Measurements from ENCODE around the gene HEBP2.
A peak's percentile ranks its signal among the peaks of the same experiment; 100 is the strongest.

Gene HEBP2

DNA sequence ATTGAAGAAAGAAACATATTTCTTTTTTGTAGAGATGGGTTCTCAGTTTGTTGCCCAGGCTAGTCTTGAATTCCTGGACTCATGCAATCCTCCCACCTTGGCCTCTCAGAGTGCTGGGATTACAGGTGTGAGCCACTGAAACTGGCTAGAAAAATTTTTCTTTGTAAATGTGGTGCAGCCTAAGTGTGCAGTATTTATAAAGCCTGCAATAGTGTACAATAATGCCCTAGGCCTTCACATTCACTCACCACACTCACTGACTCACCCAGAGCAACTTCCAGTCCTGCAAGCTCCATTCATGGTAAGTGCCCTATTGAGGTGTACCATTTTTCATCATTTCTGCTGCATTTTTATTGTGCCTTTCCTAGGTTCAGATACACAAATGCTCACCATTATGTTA, 63.9 kb downstream of the HEBP2 start:
- H3K36me3 ChIP-seq (ENCODE audit: control insufficient read depth, insufficient read depth, low read length, severe bottlenecking) = peaks cover 18% of the 10 kb centered on the region

DNA sequence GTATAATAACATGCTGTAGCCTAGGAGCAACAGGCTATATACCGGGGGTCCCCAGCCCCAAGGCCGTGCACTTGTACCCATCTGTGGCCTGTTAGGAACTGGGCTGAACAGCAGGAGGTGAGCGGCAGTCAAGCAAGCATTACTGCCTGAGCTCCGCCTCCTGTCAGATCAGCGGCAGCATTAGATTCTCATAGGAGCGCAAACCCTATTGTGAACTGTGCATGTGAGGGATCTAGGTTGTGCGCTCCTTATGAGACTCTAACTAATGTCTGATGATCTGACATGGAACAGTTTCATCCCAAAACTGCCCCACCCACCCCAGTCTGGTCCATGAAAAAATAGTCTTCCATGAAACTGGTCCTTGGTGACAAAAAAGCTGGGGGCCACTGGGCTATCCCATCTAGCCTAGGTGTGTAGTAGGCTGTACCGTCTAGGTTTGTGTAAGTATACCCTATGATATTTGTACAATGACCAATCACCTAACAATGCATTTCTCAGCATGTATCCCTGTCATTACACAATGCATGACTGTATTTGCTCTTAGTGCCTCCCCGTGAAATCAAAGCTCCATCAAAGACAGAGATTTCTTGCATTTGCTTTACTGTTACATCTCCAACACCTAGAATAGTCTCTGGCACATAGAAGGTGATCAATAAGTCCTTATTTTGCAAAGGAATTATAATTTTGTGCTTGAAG, 64.4 kb downstream of the HEBP2 start:
- DNase-seq (ENCODE audit: low read depth) = peak; percentile 40
- H3K36me3 ChIP-seq (ENCODE audit: control insufficient read depth, insufficient read depth, low read length, severe bottlenecking) = peaks cover 18% of the 10 kb centered on the region
- peaks cover 9% of the 10 kb centered on the region for H3K4me1 ChIP-seq (ENCODE audit: control insufficient read depth, insufficient read depth, low read length)
- H3K9me3 ChIP-seq (ENCODE audit: control insufficient read depth, low read length) = no peaks in the 10 kb centered on the region
- no peaks in the 10 kb centered on the region for H3K27me3 ChIP-seq (replicated peaks; ENCODE audit: control insufficient read depth, insufficient read depth, low read length)
- H3K4me3 ChIP-seq (ENCODE audit: low read length) = no peak overlapping the region
- no peak overlapping the region for H3K9ac ChIP-seq (ENCODE audit: low read length)

More for the DNA sequence above, 63.9 kb downstream of the HEBP2 start:
- H3K27me3 ChIP-seq (replicated peaks; ENCODE audit: control insufficient read depth, insufficient read depth, low read length) = no peaks in the 10 kb centered on the region
- H3K9me3 ChIP-seq (ENCODE audit: control insufficient read depth, low read length) = no peaks in the 10 kb centered on the region
- peaks cover 9% of the 10 kb centered on the region for H3K4me1 ChIP-seq (ENCODE audit: control insufficient read depth, insufficient read depth, low read length)
- no peak overlapping the region for H3K9ac ChIP-seq (ENCODE audit: low read length)
- no peak for DNase-seq (ENCODE audit: low read depth)
- H3K4me3 ChIP-seq (ENCODE audit: low read length) = no peak overlapping the region

Data from adipocyte (in vitro differentiated cells).